Mesothelial cell of epicardium (in vitro differentiated cells): ENCODE data around the gene DNAJC5G. TPM values are rescaled to one million over a fixed set of nuclear protein-coding genes. Genes with fewer than 3 reads are reported as not detected.

Experiments
- DNase-seq, 2 experiments: peaks; one replicate each; pipeline ENCODE4 v3.0.0; 2021; ENCODE audit warnings: low spot score in 2 of 2; ENCODE audit not compliant: unreplicated experiment in 2 of 2
- H3K27ac Mint-ChIP-seq: 2 replicates; pipeline ENCODE4 v1.8.0; 2021; ENCODE audit warnings: mixed read lengths
- H3K27me3 Mint-ChIP-seq: 2 replicates; pipeline ENCODE4 v1.8.0; 2021; ENCODE audit warnings: low read depth, mixed read lengths
- H3K36me3 Mint-ChIP-seq: 2 replicates; pipeline ENCODE4 v1.8.0; 2021; ENCODE audit warnings: mixed read lengths
- H3K4me1 Mint-ChIP-seq: 2 replicates; pipeline ENCODE4 v1.8.0; 2021; ENCODE audit warnings: mixed read lengths
- H3K4me3 Mint-ChIP-seq: 2 replicates; pipeline ENCODE4 v1.8.0; 2021; ENCODE audit warnings: mild to moderate bottlenecking, moderate library complexity, mixed read lengths
- H3K9me3 Mint-ChIP-seq: 2 replicates; pipeline ENCODE4 v1.8.0; 2021; ENCODE audit warnings: mixed read lengths
- total RNA-seq: library from RNA; stranded (reverse); gene quantifications from 3 replicates; pipeline ENCODE4 v1.2.1, GENCODE V29; 2021
- TF ChIP-seq, protein P1 (sequence below): fragments of 200-600 bp; sonication (generic); IDR thresholded peaks from one replicate; pipeline ENCODE4 v1.5.0; 2021; ENCODE audit warnings: antibody characterized with exemption; ENCODE audit not compliant: unreplicated experiment

DNAJC5G gene
- total RNA-seq, 1 donor from 2014 or later = 0.18 TPM

DNA sequence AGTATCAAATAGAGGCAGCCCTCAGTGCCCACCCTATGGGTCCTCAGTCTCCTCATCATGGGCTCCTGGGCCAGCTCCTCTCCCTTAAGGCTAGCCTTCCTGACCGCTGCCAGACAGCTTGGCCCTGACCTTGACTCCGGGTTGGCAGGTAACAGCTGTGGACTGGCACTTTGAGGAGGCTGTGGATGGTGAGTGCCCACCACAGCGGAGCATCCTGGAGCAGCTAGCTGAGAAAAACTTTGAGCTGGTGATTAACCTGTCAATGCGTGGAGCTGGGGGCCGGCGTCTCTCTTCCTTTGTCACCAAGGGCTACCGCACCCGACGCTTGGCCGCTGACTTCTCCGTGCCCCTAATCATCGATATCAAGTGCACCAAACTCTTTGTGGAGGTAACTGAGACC, 39.1 kb upstream of the DNAJC5G start:
- Mint-ChIP-seq H3K4me1 (no peaks in the 10 kb centered on the region), H3K4me3 (no peak overlapping the region), H3K27ac (no peak overlapping the region), H3K36me3 (peaks cover 40% of the 10 kb centered on the region), H3K9me3 (no peaks in the 10 kb centered on the region), H3K27me3 (no peaks in the 10 kb centered on the region)
- no peak for DNase-seq
- TF ChIP-seq, protein P1, sequence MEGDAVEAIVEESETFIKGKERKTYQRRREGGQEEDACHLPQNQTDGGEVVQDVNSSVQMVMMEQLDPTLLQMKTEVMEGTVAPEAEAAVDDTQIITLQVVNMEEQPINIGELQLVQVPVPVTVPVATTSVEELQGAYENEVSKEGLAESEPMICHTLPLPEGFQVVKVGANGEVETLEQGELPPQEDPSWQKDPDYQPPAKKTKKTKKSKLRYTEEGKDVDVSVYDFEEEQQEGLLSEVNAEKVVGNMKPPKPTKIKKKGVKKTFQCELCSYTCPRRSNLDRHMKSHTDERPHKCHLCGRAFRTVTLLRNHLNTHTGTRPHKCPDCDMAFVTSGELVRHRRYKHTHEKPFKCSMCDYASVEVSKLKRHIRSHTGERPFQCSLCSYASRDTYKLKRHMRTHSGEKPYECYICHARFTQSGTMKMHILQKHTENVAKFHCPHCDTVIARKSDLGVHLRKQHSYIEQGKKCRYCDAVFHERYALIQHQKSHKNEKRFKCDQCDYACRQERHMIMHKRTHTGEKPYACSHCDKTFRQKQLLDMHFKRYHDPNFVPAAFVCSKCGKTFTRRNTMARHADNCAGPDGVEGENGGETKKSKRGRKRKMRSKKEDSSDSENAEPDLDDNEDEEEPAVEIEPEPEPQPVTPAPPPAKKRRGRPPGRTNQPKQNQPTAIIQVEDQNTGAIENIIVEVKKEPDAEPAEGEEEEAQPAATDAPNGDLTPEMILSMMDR = no peak

DNA sequence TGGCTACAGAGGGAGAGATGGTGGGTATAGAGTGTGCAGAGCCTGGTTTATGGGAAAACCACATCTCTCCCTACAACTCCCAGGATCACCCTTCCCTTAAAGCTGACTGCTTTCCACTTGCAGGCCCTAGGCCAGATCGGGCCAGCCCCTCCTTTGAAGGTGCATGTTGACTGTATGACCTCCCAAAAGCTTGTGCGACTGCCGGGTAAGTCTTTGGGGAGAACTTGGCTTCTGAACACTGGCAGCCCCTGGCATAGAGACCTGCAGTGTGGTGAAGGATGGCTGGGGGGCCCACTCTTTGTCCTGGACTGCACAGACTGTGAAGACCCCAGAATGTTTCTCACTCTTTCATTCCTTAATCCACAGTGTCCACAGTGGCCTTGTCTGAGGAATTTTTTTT, 38.6 kb upstream of the DNAJC5G start:
- DNase-seq = no peak
- H3K4me1 Mint-ChIP-seq = no peaks in the 10 kb centered on the region
- no peak overlapping the region for H3K4me3 Mint-ChIP-seq
- peaks cover 36% of the 10 kb centered on the region for H3K36me3 Mint-ChIP-seq
- no peak overlapping the region for H3K27ac Mint-ChIP-seq
- H3K9me3 Mint-ChIP-seq = no peaks in the 10 kb centered on the region
- H3K27me3 Mint-ChIP-seq = no peaks in the 10 kb centered on the region
- TF ChIP-seq, protein P1 = no peak

DNA sequence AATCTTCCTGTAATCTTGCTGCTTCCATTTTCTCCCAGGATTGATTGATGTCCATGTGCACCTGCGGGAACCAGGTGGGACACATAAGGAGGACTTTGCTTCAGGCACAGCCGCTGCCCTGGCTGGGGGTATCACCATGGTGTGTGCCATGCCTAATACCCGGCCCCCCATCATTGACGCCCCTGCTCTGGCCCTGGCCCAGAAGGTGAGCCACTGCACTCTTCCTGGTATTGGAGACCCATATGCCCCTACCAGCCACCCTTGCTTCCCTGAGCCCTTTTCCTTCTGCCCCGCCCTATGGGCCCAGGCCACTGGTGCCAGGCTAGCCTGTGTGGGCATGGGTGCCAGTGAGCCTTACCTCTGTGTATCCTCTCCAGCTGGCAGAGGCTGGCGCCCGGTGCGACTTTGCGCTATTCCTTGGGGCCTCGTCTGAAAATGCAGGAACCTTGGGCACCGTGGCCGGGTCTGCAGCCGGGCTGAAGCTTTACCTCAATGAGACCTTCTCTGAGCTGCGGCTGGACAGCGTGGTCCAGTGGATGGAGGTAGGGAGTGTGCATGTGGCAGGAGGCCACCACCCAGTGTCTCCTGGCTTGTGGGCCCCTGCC, 37.8 kb upstream of the DNAJC5G start:
- Mint-ChIP-seq H3K27ac (no peak overlapping the region), H3K36me3 (peaks cover 39% of the 10 kb centered on the region), H3K4me1 (no peaks in the 10 kb centered on the region), H3K4me3 (no peak overlapping the region), H3K27me3 (no peaks in the 10 kb centered on the region), H3K9me3 (no peaks in the 10 kb centered on the region)
- TF ChIP-seq, protein P1 = no peak
- DNase-seq = no peak

DNA sequence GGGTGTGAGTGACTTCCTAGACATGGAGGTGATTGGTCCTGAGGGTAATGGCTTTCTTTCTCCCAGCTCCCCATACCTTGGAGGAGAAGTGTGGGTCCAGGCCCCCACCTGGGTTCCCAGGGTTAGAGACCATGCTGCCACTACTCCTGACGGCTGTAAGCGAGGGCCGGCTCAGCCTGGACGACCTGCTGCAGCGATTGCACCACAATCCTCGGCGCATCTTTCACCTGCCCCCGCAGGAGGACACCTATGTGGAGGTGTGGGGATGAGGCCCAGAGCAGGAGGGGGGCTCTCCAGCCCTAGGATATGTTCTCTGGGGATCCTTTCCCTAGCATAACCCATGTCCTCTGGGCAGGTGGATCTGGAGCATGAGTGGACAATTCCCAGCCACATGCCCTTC, 36.3 kb upstream of the DNAJC5G start:
- Mint-ChIP-seq H3K9me3 (no peaks in the 10 kb centered on the region), H3K4me1 (no peaks in the 10 kb centered on the region), H3K27me3 (no peaks in the 10 kb centered on the region), H3K27ac (no peak overlapping the region), H3K36me3 (peaks cover 35% of the 10 kb centered on the region), H3K4me3 (no peak overlapping the region)
- DNase-seq = no peak
- TF ChIP-seq, protein P1 = no peak

DNA sequence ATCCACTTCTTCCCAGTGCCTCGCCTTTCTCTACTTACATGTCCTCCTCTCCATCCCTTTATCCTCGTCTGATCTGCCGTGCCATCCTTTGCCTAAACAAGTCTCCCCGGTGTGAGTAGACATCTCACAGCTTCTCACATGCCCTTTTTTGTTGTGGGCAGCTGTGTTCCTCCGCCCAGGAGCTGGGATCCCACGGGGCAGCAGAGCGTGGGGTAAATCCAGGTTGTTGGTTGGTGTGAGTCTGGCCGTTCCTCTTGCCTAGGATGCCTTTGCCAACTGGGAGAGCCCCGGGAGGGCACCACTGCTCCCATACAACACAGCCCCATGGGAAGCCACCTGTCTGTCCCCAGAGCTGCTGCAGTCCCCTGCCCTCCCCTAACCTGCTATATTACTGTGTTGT, 34.8 kb upstream of the DNAJC5G start:
- no peaks in the 10 kb centered on the region for H3K9me3 Mint-ChIP-seq
- DNase-seq = no peak
- no peaks in the 10 kb centered on the region for H3K4me1 Mint-ChIP-seq
- H3K4me3 Mint-ChIP-seq = no peak overlapping the region
- H3K27me3 Mint-ChIP-seq = no peaks in the 10 kb centered on the region
- peaks cover 30% of the 10 kb centered on the region for H3K36me3 Mint-ChIP-seq
- TF ChIP-seq, protein P1 = no peak
- H3K27ac Mint-ChIP-seq = no peak overlapping the region
